Hepatocyte (in vitro differentiated cells): ENCODE data around the gene TMEFF2. TPM values are rescaled to one million over a fixed set of nuclear protein-coding genes. Genes with fewer than 3 reads are reported as not detected.
"Not testable (repeated sequence)": the region's sequence is repeated elsewhere in the genome, so short reads cannot be mapped to it uniquely, and the experiment has no call there.

Experiments
- DNase-seq: peaks from one replicate; pipeline ENCODE4 v3.0.0-alpha.2; 2016; ENCODE audit warnings: low spot score
- H2AFZ ChIP-seq: fragments of 200-600 bp; sonication (generic); 2 replicates; pipeline ENCODE4 v1.6.0; 2016; ENCODE audit warnings: antibody characterized with exemption, mild to moderate bottlenecking
- H3K27ac ChIP-seq: fragments of 200-600 bp; sonication (generic); 2 replicates; pipeline ENCODE4 v1.5.1; 2016; ENCODE audit warnings: mild to moderate bottlenecking
- H3K27me3 ChIP-seq: fragments of 200-600 bp; sonication (generic); 2 replicates; pipeline ENCODE4 v1.6.1; 2016
- H3K36me3 ChIP-seq: fragments of 200-600 bp; sonication (generic); replicated peaks from 2 replicates; pipeline ENCODE4 v1.5.1; 2016; ENCODE audit warnings: low read depth; ENCODE audit not compliant: insufficient read depth
- H3K4me1 ChIP-seq: fragments of 200-600 bp; sonication (generic); 2 replicates; pipeline ENCODE4 v1.5.1; 2016; ENCODE audit warnings: mild to moderate bottlenecking, moderate library complexity; ENCODE audit not compliant: insufficient read depth
- H3K4me2 ChIP-seq: fragments of 200-600 bp; sonication (generic); 2 replicates; pipeline ENCODE4 v1.6.0; 2016
- H3K4me3 ChIP-seq: fragments of 200-600 bp; sonication (generic); 2 replicates; pipeline ENCODE4 v1.5.1; 2016; ENCODE audit warnings: mild to moderate bottlenecking
- H3K79me2 ChIP-seq: fragments of 200-600 bp; sonication (generic); 2 replicates; pipeline ENCODE4 v1.6.0; 2017; ENCODE audit warnings: mild to moderate bottlenecking
- H3K9me2 ChIP-seq: fragments of 200-600 bp; sonication (generic); replicated peaks from 2 replicates; pipeline ENCODE4 v1.6.0; 2017; ENCODE audit warnings: mild to moderate bottlenecking; ENCODE audit not compliant: insufficient read depth
- H3K9me3 ChIP-seq: fragments of 200-600 bp; sonication (generic); 2 replicates; pipeline ENCODE4 v1.5.1; 2016; ENCODE audit warnings: low read depth, mild to moderate bottlenecking
- H4K20me1 ChIP-seq: fragments of 200-600 bp; sonication (generic); 2 replicates; pipeline ENCODE4 v1.6.0; 2016; ENCODE audit warnings: mild to moderate bottlenecking; ENCODE audit not compliant: insufficient read depth, poor library complexity, severe bottlenecking
- EZH2 ChIP-seq: fragments of 200-600 bp; sonication (generic); IDR thresholded peaks from 2 replicates; pipeline ENCODE4 v1.6.1; 2016; ENCODE audit warnings: antibody characterized with exemption, mild to moderate bottlenecking, borderline replicate concordance
- EZH2phosphoT487 ChIP-seq: fragments of 200-600 bp; sonication (generic); IDR thresholded peaks from one replicate; pipeline ENCODE4 v1.6.1; 2018; ENCODE audit warnings: antibody characterized with exemption, mild to moderate bottlenecking, low read depth, moderate library complexity; ENCODE audit not compliant: unreplicated experiment, severe bottlenecking
- WGBS: methylation state at CpG from one replicate; pipeline ENCODE4 v1.1.6; 2016; ENCODE audit warnings: low lambda C conversion rate; ENCODE audit errors: missing lambda C conversion rate; 5-methylcytosine and 5-hydroxymethylcytosine counted together
- polyA plus RNA-seq: library from polyadenylated mRNA; unstranded; fragments of >200 nt; fragmentation: Nextera tagmentation; extraction: Ambion mirVana; gene quantifications from 2 replicates; pipeline ENCODE4 v1.2.1, GENCODE V29; 2016
- total RNA-seq: library from RNA; depleted of rRNA; stranded (reverse); fragments of >200 nt; gene quantifications from 2 replicates; pipeline ENCODE4 v1.2.3, GENCODE V29; 2014
- TF ChIP-seq, protein P1 (sequence below): fragments of 200-600 bp; sonication (generic); IDR thresholded peaks from 2 replicates; pipeline ENCODE4 v1.5.1; 2016; ENCODE audit warnings: antibody characterized with exemption, mild to moderate bottlenecking; ENCODE audit not compliant: poor library complexity

TMEFF2 gene
- total and polyA plus RNA-seq, 2 experiments from 2014 or later = 0.43 to 1.8 TPM

DNA sequence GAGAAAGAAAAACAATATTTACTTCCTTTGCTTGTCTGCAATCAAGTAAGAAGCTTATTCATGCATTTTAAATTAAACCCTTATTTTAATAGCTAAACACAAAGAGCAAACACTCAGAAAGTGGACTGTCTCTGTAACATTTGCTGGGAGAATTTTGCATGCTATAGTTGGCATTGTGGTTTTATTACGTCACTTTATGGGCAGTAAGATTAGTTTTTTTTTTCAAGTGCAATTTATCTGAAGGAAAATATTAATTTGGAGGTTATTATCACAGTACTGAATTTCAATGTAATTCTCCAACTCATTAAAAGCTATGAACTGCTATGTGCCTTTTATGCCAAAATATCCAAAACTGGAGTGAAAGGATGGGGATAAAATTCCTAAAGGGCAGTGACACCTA lies 103.3 kb downstream of the TMEFF2 start:
- Histone ChIP-seq H3K27ac (no peak overlapping the region), H3K9me2 (no peaks in the 10 kb centered on the region), H3K4me3 (no peak overlapping the region), H3K9me3 (no peaks in the 10 kb centered on the region), H3K4me2 (no peak overlapping the region), H2AFZ (no peak overlapping the region), H4K20me1 (no peaks in the 10 kb centered on the region), H3K36me3 (no peaks in the 10 kb centered on the region), H3K4me1 (no peaks in the 10 kb centered on the region), H3K27me3 (no peaks in the 10 kb centered on the region), H3K79me2 (no peaks in the 10 kb centered on the region)
- DNase-seq = no peak
- TF ChIP-seq, protein P1, sequence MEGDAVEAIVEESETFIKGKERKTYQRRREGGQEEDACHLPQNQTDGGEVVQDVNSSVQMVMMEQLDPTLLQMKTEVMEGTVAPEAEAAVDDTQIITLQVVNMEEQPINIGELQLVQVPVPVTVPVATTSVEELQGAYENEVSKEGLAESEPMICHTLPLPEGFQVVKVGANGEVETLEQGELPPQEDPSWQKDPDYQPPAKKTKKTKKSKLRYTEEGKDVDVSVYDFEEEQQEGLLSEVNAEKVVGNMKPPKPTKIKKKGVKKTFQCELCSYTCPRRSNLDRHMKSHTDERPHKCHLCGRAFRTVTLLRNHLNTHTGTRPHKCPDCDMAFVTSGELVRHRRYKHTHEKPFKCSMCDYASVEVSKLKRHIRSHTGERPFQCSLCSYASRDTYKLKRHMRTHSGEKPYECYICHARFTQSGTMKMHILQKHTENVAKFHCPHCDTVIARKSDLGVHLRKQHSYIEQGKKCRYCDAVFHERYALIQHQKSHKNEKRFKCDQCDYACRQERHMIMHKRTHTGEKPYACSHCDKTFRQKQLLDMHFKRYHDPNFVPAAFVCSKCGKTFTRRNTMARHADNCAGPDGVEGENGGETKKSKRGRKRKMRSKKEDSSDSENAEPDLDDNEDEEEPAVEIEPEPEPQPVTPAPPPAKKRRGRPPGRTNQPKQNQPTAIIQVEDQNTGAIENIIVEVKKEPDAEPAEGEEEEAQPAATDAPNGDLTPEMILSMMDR = no peak
- TF ChIP-seq EZH2phosphoT487 (no peak), EZH2 (no peak)
- 50% methylated on average over 1 of the region's 1 CpG for WGBS

- H3K4me3 ChIP-seq = no peak overlapping the region
- H3K79me2 ChIP-seq = no peaks in the 10 kb centered on the region
- no peaks in the 10 kb centered on the region for H3K9me3 ChIP-seq
- no peaks in the 10 kb centered on the region for H3K9me2 ChIP-seq
- no peaks in the 10 kb centered on the region for H3K36me3 ChIP-seq
- H3K27me3 ChIP-seq = no peaks in the 10 kb centered on the region
- H4K20me1 ChIP-seq = no peaks in the 10 kb centered on the region
- WGBS = 64% methylated on average over 7 of the region's 7 CpGs
- H3K4me1 ChIP-seq = no peaks in the 10 kb centered on the region
- H3K27ac ChIP-seq = no peak overlapping the region
- H3K4me2 ChIP-seq = no peak overlapping the region
- DNase-seq = no peak
- TF ChIP-seq, protein P1 = no peak
- TF ChIP-seq EZH2phosphoT487 = no peak
- no peak for TF ChIP-seq EZH2
- H2AFZ ChIP-seq = no peak overlapping the region
Observed at GRCh38 chr2:192090911-192091310, 103.8 kb downstream of the TMEFF2 start.

GRCh38 chr2:192087398-192087958 lies 107.3 kb downstream of the TMEFF2 start:
- Histone ChIP-seq H3K9me3 (no peaks in the 10 kb centered on the region), H2AFZ (no peak overlapping the region), H3K79me2 (no peaks in the 10 kb centered on the region), H3K9me2 (no peaks in the 10 kb centered on the region), H3K27me3 (no peaks in the 10 kb centered on the region), H3K36me3 (no peaks in the 10 kb centered on the region), H4K20me1 (no peaks in the 10 kb centered on the region), H3K4me2 (no peak overlapping the region), H3K4me3 (no peak overlapping the region), H3K27ac (no peak overlapping the region), H3K4me1 (no peaks in the 10 kb centered on the region)
- TF ChIP-seq, protein P1 = no peak
- TF ChIP-seq EZH2 (no peak), EZH2phosphoT487 (no peak)
- DNase-seq = no peak
- WGBS = 48% methylated on average over 4 of the region's 4 CpGs

DNA sequence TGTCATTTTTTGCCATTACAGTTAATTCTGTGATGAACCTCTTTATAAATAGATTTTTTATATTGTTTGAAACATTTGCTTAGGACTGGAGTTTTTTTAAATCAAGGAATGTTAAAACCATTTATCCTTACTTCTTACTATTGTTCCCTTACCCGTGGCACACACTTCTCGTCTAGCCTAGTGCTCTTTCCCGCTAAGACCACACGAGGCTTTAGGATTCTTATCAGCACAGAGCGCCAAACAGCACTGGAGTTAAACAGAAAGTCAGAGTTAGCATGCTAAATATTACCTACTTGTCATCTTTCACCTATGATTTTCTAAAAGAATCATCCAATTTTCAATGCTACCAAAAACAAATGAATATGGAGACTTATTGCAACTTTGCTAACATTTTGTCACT lies 112.6 kb downstream of the TMEFF2 start:
- no peaks in the 10 kb centered on the region for H3K9me3 ChIP-seq
- 70% methylated on average over 5 of the region's 5 CpGs for WGBS

GRCh38 chr2:192080096-192080495 lies 114.6 kb downstream of the TMEFF2 start:
- not testable (repeated sequence) for H2AFZ ChIP-seq, H3K9me3 ChIP-seq, H3K9me2 ChIP-seq, H3K4me3 ChIP-seq, H3K4me2 ChIP-seq, H3K27ac ChIP-seq, H3K36me3 ChIP-seq, H4K20me1 ChIP-seq, DNase-seq, H3K79me2 ChIP-seq, H3K27me3 ChIP-seq, H3K4me1 ChIP-seq
- WGBS = 88% methylated on average over 3 of the region's 3 CpGs

More for the DNA sequence above, 112.6 kb downstream of the TMEFF2 start:
- Histone ChIP-seq H4K20me1 (no peaks in the 10 kb centered on the region), H3K79me2 (no peaks in the 10 kb centered on the region), H3K4me1 (no peaks in the 10 kb centered on the region), H3K27me3 (no peaks in the 10 kb centered on the region), H3K36me3 (no peaks in the 10 kb centered on the region), H2AFZ (no peak overlapping the region), H3K4me2 (no peak overlapping the region), H3K27ac (no peak overlapping the region), H3K9me2 (no peaks in the 10 kb centered on the region), H3K4me3 (no peak overlapping the region)
- no peak for DNase-seq
- TF ChIP-seq, protein P1 = no peak
- TF ChIP-seq EZH2 = no peak
- TF ChIP-seq EZH2phosphoT487 = no peak
